Prostate gland (tissue), 2 donors: ENCODE data around the gene L3MBTL4. TPM values are rescaled to one million over a fixed set of nuclear protein-coding genes. Genes with fewer than 3 reads are reported as not detected.

Experiments used
- DNase-seq: peaks from one replicate; pipeline ENCODE4 v3.0.0-alpha.2; 2019; ENCODE audit warnings: low spot score
- H3K27ac ChIP-seq, 2 donors: fragments of 200-600 bp; sonication (generic); 2 replicates each; pipeline ENCODE4 v1.5.1; 2017 to 2019
- H3K27me3 ChIP-seq: fragments of 200-600 bp; sonication (generic); replicated peaks from 2 replicates; pipeline ENCODE4 v1.5.1; 2019; ENCODE audit not compliant: insufficient read depth
- H3K36me3 ChIP-seq, 2 donors: fragments of 200-600 bp; sonication (generic); 1 replicate in 1 of 2; 2 replicates in 1 of 2; pipeline versions ENCODE4 v1.5.1 to v1.8.1; 2017 to 2019
- H3K4me1 ChIP-seq: fragments of 200-600 bp; sonication (generic); replicated peaks from 2 replicates; pipeline ENCODE4 v1.5.1; 2019
- H3K4me3 ChIP-seq, 2 donors: fragments of 200-600 bp; sonication (generic); 2 replicates each; pipeline ENCODE4 v1.5.1; 2017 to 2019
- H3K9me3 ChIP-seq: fragments of 200-600 bp; sonication (generic); 2 replicates; pipeline ENCODE4 v1.5.1; 2017
- POLR2A ChIP-seq: fragments of 450-650 bp; IDR thresholded peaks from one replicate; pipeline ENCODE4 v1.6.1; 2016; ENCODE audit warnings: antibody characterized with exemption, mild to moderate bottlenecking
- POLR2AphosphoS5 ChIP-seq: sonication (generic); formaldehyde crosslinking; IDR thresholded peaks from one replicate; pipeline ENCODE4 v1.6.1; 2017; ENCODE audit warnings: antibody characterized with exemption
- WGBS: methylation state at CpG from one replicate; pipeline ENCODE4 v1.1.5; 2018; 5-methylcytosine and 5-hydroxymethylcytosine counted together
- intact Hi-C: fragments of 100-400 bp; cut with DNase I; formaldehyde crosslinking; loops from one replicate; pipeline ENCODE4 v1.14.2; 2022
- total RNA-seq, 2 donors: library from RNA; depleted of rRNA; stranded (reverse); fragments of >200 nt; gene quantifications; one replicate each; pipeline ENCODE4 v1.1.0, GENCODE V29; 2016
- TF ChIP-seq, protein P1 (sequence below), 4 experiments: fragments of 200-600 bp in 2 of 4; fragments of 450-650 bp in 2 of 4; sonication (generic) in 2 of 4; IDR thresholded peaks; 1 replicate in 3 of 4; 2 replicates in 1 of 4; pipeline ENCODE4 v1.5.1; 2016 to 2019; ENCODE audit warnings: antibody characterized with exemption in 4 of 4, mild to moderate bottlenecking in 2 of 4, moderate library complexity in 2 of 4

The L3MBTL4 gene
- total RNA-seq, 2 donors from 2014 or later, result 3.5 to 20.5 TPM

DNA sequence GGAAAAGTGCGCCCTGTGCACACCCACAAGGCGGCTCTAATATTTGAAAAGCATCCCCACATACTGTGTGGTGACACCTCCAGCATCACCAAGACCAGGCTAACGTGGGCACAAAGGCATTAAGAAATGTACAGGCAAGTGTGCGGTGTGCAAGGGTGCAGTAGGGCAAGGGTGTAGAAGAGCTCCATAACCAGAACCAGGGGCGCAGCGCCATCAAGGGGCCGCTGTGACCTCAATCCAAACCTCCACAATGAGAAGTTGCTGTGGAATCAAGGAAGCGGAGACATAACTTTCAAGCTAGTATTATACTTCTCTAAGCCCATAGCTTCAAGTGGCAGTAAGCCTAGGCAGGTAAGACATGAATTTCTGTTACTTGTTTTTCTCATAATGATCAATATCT is 13.0 kb downstream of the L3MBTL4 start:
- Histone ChIP-seq H3K27ac (no peak overlapping the region), H3K36me3 (no peaks in the 10 kb centered on the region), H3K4me3 (no peak overlapping the region), H3K27me3 (no peaks in the 10 kb centered on the region), H3K4me1 (no peaks in the 10 kb centered on the region), H3K9me3 (no peaks in the 10 kb centered on the region)
- no peak for DNase-seq
- WGBS, result 70% methylated on average over 8 of the region's 8 CpGs
- intact Hi-C loops, result no loop called here
- no peak for TF ChIP-seq POLR2AphosphoS5
- TF ChIP-seq, protein P1, sequence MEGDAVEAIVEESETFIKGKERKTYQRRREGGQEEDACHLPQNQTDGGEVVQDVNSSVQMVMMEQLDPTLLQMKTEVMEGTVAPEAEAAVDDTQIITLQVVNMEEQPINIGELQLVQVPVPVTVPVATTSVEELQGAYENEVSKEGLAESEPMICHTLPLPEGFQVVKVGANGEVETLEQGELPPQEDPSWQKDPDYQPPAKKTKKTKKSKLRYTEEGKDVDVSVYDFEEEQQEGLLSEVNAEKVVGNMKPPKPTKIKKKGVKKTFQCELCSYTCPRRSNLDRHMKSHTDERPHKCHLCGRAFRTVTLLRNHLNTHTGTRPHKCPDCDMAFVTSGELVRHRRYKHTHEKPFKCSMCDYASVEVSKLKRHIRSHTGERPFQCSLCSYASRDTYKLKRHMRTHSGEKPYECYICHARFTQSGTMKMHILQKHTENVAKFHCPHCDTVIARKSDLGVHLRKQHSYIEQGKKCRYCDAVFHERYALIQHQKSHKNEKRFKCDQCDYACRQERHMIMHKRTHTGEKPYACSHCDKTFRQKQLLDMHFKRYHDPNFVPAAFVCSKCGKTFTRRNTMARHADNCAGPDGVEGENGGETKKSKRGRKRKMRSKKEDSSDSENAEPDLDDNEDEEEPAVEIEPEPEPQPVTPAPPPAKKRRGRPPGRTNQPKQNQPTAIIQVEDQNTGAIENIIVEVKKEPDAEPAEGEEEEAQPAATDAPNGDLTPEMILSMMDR (IDR thresholded peaks at IDR 0.05), result no peak

DNA sequence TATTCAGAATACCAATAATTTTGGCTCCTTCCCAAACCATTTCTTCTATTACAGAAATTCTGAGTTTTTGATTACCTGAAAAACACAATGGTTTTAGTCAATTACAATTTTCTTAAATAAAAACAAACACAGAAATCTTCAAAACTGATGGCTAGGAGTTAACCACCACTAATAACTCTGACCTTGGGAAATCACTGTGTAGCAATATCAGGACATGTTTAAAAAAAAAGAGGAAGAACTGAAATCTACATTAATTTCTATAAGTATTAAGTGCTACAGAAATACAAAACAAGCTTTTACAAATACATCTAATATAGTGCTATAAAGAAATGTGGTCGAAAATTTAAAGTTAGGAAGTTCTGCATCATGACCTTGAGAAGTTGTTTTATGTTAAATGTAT is 14.9 kb downstream of the L3MBTL4 start:
- intact Hi-C loops, result no loop called here
- no peak overlapping the region for H3K27ac ChIP-seq
- 95% methylated on average over 1 of the region's 1 CpG for whole genome bisulfite sequencing
- H3K4me1 ChIP-seq, result no peaks in the 10 kb centered on the region
- no peaks in the 10 kb centered on the region for H3K27me3 ChIP-seq
- no peak overlapping the region for H3K4me3 ChIP-seq
- no peaks in the 10 kb centered on the region for H3K9me3 ChIP-seq
- no peak for DNase-seq
- TF ChIP-seq, protein P1 (IDR thresholded peaks at IDR 0.05), result no peak
- H3K36me3 ChIP-seq, result no peaks in the 10 kb centered on the region

DNA sequence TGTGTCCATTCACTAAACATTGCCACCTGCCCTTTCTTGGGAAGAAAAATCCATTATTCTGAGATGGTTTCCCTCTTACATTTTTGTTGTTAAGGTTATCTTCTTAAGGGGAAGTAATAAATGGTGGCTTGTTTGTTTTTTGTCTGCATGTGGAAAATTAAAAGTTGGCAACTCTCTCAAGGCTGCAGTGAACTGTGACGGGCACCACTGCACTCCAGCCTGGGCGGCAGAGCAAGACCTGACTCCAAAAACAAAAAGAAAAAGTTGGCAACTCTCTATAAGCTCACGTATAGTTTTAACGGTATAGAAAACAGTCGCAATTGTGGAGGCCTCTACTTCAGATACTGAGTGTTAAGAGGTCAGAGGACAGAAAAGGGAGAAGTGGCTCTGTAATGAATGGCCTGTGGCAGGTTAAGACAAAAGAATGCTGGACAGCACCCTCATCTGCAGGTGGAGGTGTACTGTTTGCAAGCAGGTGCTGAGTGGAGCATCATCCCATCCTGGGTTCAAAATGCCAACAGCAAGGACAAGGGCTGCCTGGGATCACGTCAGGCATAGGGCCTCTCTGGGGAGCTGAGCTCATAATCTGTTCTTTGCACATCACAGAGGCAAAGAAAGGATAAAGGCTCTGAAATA is 16.7 kb downstream of the L3MBTL4 start:
- Histone ChIP-seq H3K27me3 (no peaks in the 10 kb centered on the region), H3K4me3 (no peak overlapping the region), H3K36me3 (no peaks in the 10 kb centered on the region), H3K9me3 (no peaks in the 10 kb centered on the region), H3K27ac (no peak overlapping the region), H3K4me1 (no peaks in the 10 kb centered on the region)
- intact Hi-C loops, result no loop called here
- no peak for DNase-seq
- 65% methylated on average over 6 of the region's 6 CpGs for WGBS
- TF ChIP-seq, protein P1 (IDR thresholded peaks at IDR 0.05), result no peak
- TF ChIP-seq POLR2AphosphoS5, result no peak
- TF ChIP-seq POLR2A, result no peak

- Histone ChIP-seq H3K27me3 (no peaks in the 10 kb centered on the region), H3K4me3 (no peak overlapping the region), H3K27ac (no peak overlapping the region), H3K9me3 (no peaks in the 10 kb centered on the region), H3K36me3 (no peaks in the 10 kb centered on the region), H3K4me1 (no peaks in the 10 kb centered on the region)
- TF ChIP-seq, protein P1 (IDR thresholded peaks at IDR 0.05), result no peak
- TF ChIP-seq POLR2A, result no peak
- no peak for TF ChIP-seq POLR2AphosphoS5
- intact Hi-C loops, result no loop called here
- no peak for DNase-seq
- 76% methylated on average over 5 of the region's 5 CpGs for WGBS
Measured at GRCh38 chr18:6396847-6397246, 17.9 kb downstream of the L3MBTL4 start.

DNA sequence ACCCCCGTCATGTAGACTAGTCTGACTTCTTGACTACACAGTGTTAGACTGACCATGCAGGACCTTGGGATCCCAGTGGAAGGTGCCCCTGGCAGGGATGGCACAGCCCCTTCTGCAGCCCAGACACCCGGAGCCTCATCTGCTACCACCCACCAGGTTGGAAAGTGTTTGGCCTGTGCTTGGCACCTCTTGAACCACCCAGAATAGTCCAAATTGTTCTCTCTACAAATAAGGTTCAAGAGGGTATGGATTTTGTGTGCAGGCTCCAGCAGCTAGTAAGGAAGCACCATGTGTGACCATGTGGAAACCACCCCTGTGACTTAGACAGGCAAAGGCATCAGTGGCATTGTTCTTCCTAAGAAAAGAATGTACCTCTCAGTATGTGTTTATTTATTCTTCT is 18.4 kb downstream of the L3MBTL4 start:
- H3K27me3 ChIP-seq, result no peaks in the 10 kb centered on the region
- intact Hi-C loops, result no loop called here
- H3K36me3 ChIP-seq, result no peaks in the 10 kb centered on the region
- WGBS, result 93% methylated on average over 2 of the region's 2 CpGs
- DNase-seq, result no peak
- H3K9me3 ChIP-seq, result no peaks in the 10 kb centered on the region
- H3K27ac ChIP-seq, result no peak overlapping the region
- no peaks in the 10 kb centered on the region for H3K4me1 ChIP-seq
- TF ChIP-seq, protein P1 (IDR thresholded peaks at IDR 0.05), result no peak
- H3K4me3 ChIP-seq, result no peak overlapping the region
